PC-3 (cell line): ENCODE data around the gene MLXIPL. TPM values are rescaled to one million over a fixed set of nuclear protein-coding genes. Genes with fewer than 3 reads are reported as not detected.
"Not testable (repeated sequence)": the region's sequence is repeated elsewhere in the genome, so short reads cannot be mapped to it uniquely, and the experiment has no call there.

ENCODE experiments used
- ATAC-seq: fragments of 200-7000 bp; cut with Tn5 transposase; 2 replicates; pipeline ENCODE4 v1.9.1; 2020; ENCODE audit warnings: mild to moderate bottlenecking, moderate library complexity
- BruUV-seq: library from RNA; stranded (reverse); fragments of 400-500 nt; replicated peaks from 2 replicates; lab custom pipeline; 2021; lab: Mats Ljungman, UMichigan
- CTCF ChIA-PET: fragments of 300-600 bp; sonication (Branson Sonifier 250); formaldehyde crosslinking; loops from one replicate; lab custom pipeline; 2022; ENCODE audit warnings: antibody characterized with exemption; lab: Charles Lee
- POLR2A ChIA-PET: fragments of 300-600 bp; sonication (Branson Sonifier 250); formaldehyde crosslinking; loops from one replicate; lab custom pipeline; 2022; ENCODE audit warnings: antibody characterized with exemption; ENCODE audit not compliant: unreplicated experiment; lab: Charles Lee
- DNase-seq: peaks from one replicate; pipeline ENCODE4 v3.0.0-alpha.2; 2015
- H2AFZ ChIP-seq: fragments of 300-600 bp; sonication (generic); 2 replicates; pipeline ENCODE4 v1.6.0; 2016; ENCODE audit warnings: antibody characterized with exemption, low read length
- H3F3A ChIP-seq: fragments of 300-600 bp; sonication (generic); one replicate; pipeline ENCODE4 v1.6.0; 2017; ENCODE audit warnings: antibody characterized with exemption, low read length, control low read depth, mild to moderate bottlenecking; ENCODE audit not compliant: unreplicated experiment
- H3K27ac ChIP-seq: fragments of 300-600 bp; sonication (generic); 2 replicates; pipeline ENCODE4 v1.5.1; 2016; ENCODE audit warnings: mild to moderate bottlenecking, low read length
- H3K27me3 ChIP-seq: fragments of 300-600 bp; sonication (generic); 2 replicates; pipeline ENCODE4 v1.6.1; 2016; ENCODE audit warnings: low read length, mixed read lengths
- H3K36me3 ChIP-seq: fragments of 300-600 bp; sonication (generic); 2 replicates; pipeline ENCODE4 v1.6.1; 2016; ENCODE audit warnings: low read depth, mixed run types, low read length, mixed read lengths
- H3K4me1 ChIP-seq: fragments of 300-600 bp; sonication (generic); 2 replicates; pipeline ENCODE4 v1.5.1; 2016; ENCODE audit warnings: low read length; ENCODE audit not compliant: insufficient read depth
- H3K4me2 ChIP-seq: fragments of 300-600 bp; sonication (generic); 2 replicates; pipeline ENCODE4 v1.6.0; 2016; ENCODE audit warnings: low read length
- H3K4me3 ChIP-seq: fragments of 300-600 bp; sonication (generic); 2 replicates; pipeline ENCODE4 v1.5.1; 2016; ENCODE audit warnings: mild to moderate bottlenecking, low read length, mixed read lengths
- H3K79me2 ChIP-seq: fragments of 300-600 bp; sonication (generic); 2 replicates; pipeline ENCODE4 v1.6.1; 2017; ENCODE audit warnings: low read length, mixed read lengths
- H3K9ac ChIP-seq: fragments of 300-600 bp; sonication (generic); 2 replicates; pipeline ENCODE4 v1.6.0; 2016; ENCODE audit warnings: mild to moderate bottlenecking, low read length
- H3K9me2 ChIP-seq: fragments of 300-600 bp; sonication (generic); replicated peaks from 2 replicates; pipeline ENCODE4 v1.6.1; 2016; ENCODE audit warnings: mixed run types, low read length, mixed read lengths
- H3K9me3 ChIP-seq: fragments of 300-600 bp; sonication (generic); 2 replicates; pipeline ENCODE4 v1.6.1; 2016; ENCODE audit warnings: low read length, mixed read lengths
- H4K20me1 ChIP-seq: fragments of 300-600 bp; sonication (generic); 2 replicates; pipeline ENCODE4 v1.6.1; 2016; ENCODE audit warnings: low read length, mixed read lengths
- EZH2 ChIP-seq: fragments of 300-600 bp; sonication (generic); IDR thresholded peaks from one replicate; pipeline ENCODE4 v1.6.1; 2017; ENCODE audit warnings: antibody characterized with exemption, mild to moderate bottlenecking, low read length; ENCODE audit not compliant: unreplicated experiment
- EZH2phosphoT487 ChIP-seq: fragments of 300-600 bp; sonication (generic); IDR thresholded peaks from 2 replicates; pipeline ENCODE4 v1.6.1; 2018; ENCODE audit warnings: mild to moderate bottlenecking, antibody characterized with exemption, low read length, borderline replicate concordance
- intact Hi-C: fragments of 100-400 bp; cut with micrococcal nuclease; formaldehyde crosslinking; loops from 2 replicates; pipeline ENCODE4 v1.9.0; 2023
- total RNA-seq: library from RNA; depleted of rRNA; stranded (reverse); fragments of >200 nt; gene quantifications from 2 replicates; pipeline ENCODE4 v1.2.3, GENCODE V29; 2014
- TF ChIP-seq, protein P1 (sequence below): fragments of 300-600 bp; sonication (generic); conservative IDR thresholded peaks from 2 replicates; pipeline ENCODE4 v1.5.1; 2017; ENCODE audit warnings: antibody characterized with exemption, low read depth, mild to moderate bottlenecking, low read length

MLXIPL gene
- total RNA-seq, 1 experiment from 2014 or later: 4.7 TPM

DNA sequence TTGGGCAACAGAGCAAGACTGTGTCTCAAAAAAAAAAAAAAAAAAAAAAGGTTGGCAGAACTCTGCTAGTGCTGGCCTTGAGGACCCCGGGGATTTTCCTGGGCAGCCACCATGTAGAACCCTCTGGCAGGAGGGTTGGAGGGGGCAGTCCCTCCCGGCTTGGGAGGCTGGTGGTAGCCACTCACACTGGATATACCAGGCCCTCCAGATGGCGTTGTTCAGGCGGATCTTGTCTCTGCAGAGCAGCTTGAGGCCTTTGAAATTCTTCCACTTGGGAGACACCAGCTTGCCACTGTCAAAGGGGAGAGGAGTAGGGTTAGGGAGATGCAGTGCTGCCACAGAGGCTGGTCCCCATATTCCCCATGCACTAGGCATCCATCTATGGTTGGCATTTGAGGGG, 8.4 kb downstream of the MLXIPL start:
- Histone ChIP-seq H3K4me1 (peaks cover 9% of the 10 kb centered on the region), H3F3A (no peaks in the 10 kb centered on the region), H3K27me3 (no peaks in the 10 kb centered on the region), H3K4me3 (no peak overlapping the region), H3K9me2 (no peaks in the 10 kb centered on the region), H3K27ac (no peak overlapping the region), H4K20me1 (no peaks in the 10 kb centered on the region), H3K79me2 (no peaks in the 10 kb centered on the region), H3K9me3 (no peaks in the 10 kb centered on the region), H2AFZ (no peak overlapping the region), H3K4me2 (no peak overlapping the region), H3K9ac (no peak overlapping the region), H3K36me3 (no peaks in the 10 kb centered on the region)
- no peak for TF ChIP-seq EZH2
- TF ChIP-seq EZH2phosphoT487: no peak
- TF ChIP-seq, protein P1, sequence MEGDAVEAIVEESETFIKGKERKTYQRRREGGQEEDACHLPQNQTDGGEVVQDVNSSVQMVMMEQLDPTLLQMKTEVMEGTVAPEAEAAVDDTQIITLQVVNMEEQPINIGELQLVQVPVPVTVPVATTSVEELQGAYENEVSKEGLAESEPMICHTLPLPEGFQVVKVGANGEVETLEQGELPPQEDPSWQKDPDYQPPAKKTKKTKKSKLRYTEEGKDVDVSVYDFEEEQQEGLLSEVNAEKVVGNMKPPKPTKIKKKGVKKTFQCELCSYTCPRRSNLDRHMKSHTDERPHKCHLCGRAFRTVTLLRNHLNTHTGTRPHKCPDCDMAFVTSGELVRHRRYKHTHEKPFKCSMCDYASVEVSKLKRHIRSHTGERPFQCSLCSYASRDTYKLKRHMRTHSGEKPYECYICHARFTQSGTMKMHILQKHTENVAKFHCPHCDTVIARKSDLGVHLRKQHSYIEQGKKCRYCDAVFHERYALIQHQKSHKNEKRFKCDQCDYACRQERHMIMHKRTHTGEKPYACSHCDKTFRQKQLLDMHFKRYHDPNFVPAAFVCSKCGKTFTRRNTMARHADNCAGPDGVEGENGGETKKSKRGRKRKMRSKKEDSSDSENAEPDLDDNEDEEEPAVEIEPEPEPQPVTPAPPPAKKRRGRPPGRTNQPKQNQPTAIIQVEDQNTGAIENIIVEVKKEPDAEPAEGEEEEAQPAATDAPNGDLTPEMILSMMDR: no peak; the same call in 1 of the 2 replicates
- intact Hi-C loops: no loop called here
- ATAC-seq (0 out of 2 replicates have a peak, but pooled peaks have one; percentile 21), DNase-seq (no peak)
- ChIA-PET CTCF (no interaction called here), POLR2A (interaction anchor here (0.6 kb wide), 1 partner anchor 82 kb away, joined by 5 read pairs; no protein-coding TSS in a partner anchor)
- no TSS peak for BruUV-seq

DNA sequence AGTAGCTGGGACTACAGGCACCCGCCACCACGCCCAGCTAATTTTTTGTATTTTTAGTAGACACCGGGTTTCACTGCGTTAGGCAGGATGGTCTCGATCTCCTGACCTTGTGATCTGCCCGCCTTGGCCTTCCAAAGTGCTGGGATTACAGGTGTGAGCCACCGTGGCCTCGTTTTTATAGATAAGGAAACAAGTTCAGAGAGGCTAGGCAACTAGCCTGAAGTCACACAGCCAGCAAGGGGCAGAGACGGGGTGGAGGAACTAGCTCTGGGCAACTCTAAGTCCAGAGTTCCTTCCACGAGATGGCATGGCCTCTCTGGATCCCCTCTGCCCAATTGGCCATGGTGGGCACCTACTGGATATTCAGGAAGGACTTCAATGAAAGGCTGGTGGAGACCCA, 9.4 kb downstream of the MLXIPL start:
- H3K9ac ChIP-seq, H3K4me3 ChIP-seq, H3K4me2 ChIP-seq, H2AFZ ChIP-seq, intact Hi-C loops, POLR2A ChIA-PET, H3K79me2 ChIP-seq, H3K9me3 ChIP-seq, H3K4me1 ChIP-seq, H3K36me3 ChIP-seq, H3K27me3 ChIP-seq, DNase-seq, ATAC-seq, H3F3A ChIP-seq, H3K9me2 ChIP-seq, BruUV-seq, H3K27ac ChIP-seq, H4K20me1 ChIP-seq: not testable (repeated sequence)
- CTCF ChIA-PET: interaction anchor here (0.6 kb wide), 1 partner anchor 92 kb away, joined by 3 read pairs; no protein-coding TSS in a partner anchor

DNA sequence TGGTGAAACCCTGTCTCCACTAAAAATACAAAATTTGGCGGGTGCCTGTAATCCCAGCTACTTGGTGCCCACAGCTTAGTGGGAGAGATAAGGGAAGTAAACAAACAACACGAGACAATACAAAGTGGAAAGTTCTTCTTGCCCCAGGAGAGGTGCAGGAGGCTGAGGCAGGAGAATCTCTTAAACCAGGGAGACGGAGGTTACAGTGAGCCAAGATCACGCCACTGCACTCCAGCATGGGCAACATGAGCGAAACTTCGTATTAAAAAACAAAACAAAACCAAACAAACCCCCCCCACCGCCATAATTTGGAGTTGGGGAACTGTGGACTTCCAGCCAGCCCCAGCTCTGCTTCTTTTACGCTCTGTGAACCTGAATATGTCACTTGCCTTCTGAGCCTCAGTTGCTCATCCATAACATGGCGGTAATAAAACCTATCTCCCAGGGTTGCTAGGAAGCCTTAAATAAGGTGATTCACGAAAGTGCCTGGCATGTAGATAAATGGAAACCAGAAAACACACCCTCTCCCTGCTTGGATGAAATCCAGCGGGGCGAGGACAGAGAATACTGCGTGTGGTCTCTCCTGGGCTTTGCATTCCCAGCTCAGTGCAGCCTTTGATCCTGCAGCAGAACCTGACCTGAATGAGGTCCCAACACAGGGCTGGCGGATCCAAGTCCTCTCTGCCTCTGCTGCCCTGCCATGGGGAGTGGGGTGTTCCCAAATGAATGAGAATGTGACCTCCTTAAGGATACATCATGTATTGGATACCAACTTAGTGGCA, 10.2 kb downstream of the MLXIPL start:
- BruUV-seq: no TSS peak
- H3K79me2 ChIP-seq: no peaks in the 10 kb centered on the region
- no peaks in the 10 kb centered on the region for H4K20me1 ChIP-seq
- no peaks in the 10 kb centered on the region for H3K9me2 ChIP-seq
- no peak overlapping the region for H3K9ac ChIP-seq
- no peaks in the 10 kb centered on the region for H3K27me3 ChIP-seq
- H3K9me3 ChIP-seq: no peaks in the 10 kb centered on the region
- H3K4me2 ChIP-seq: 0 out of 2 replicates have a peak overlapping the region, but pooled peaks have one; percentile 5
- no peaks in the 10 kb centered on the region for H3F3A ChIP-seq
- H3K27ac ChIP-seq: no peak overlapping the region
- no peak overlapping the region for H3K4me3 ChIP-seq
- H2AFZ ChIP-seq: no peak overlapping the region
- TF ChIP-seq EZH2 (no peak), EZH2phosphoT487 (no peak)
- TF ChIP-seq, protein P1: no peak
- POLR2A ChIA-PET: no interaction called here
- CTCF ChIA-PET: interaction anchor here (0.6 kb wide), 1 partner anchor 93 kb away, joined by 3 read pairs; no protein-coding TSS in a partner anchor
- no peaks in the 10 kb centered on the region for H3K36me3 ChIP-seq
- DNase-seq (peak; percentile 39), ATAC-seq (peak; percentile 41)
- H3K4me1 ChIP-seq: peaks cover 9% of the 10 kb centered on the region
- intact Hi-C loops: no loop called here
